Measurements from ENCODE around the gene QPRT.
"Not testable (repeated sequence)": the region's sequence is repeated elsewhere in the genome, so short reads cannot be mapped to it uniquely, and the experiment has no call there.

Gene QPRT

DNA sequence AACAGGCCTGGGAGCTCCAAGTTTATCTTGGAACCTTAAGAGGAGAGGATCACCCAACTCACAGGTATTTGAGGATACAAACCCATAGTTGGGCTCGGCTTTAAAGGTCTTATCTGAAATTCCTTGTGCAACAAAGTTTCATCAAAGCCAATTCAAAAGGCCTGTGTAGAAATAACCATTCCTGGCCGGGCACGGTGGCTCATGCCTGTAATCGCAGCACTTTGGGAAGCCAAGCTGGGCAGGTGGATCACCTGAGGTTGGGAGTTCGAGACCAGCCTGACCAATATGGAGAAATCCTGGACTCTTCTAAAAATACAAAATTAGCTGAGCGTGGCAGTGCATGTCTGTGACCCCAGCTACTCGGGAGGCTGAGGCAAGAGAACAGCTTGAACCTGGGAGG lies 38.1 kb downstream of the QPRT start:
- DNase-seq (ENCODE audit: low read depth in 2 of 2): no peak

DNA sequence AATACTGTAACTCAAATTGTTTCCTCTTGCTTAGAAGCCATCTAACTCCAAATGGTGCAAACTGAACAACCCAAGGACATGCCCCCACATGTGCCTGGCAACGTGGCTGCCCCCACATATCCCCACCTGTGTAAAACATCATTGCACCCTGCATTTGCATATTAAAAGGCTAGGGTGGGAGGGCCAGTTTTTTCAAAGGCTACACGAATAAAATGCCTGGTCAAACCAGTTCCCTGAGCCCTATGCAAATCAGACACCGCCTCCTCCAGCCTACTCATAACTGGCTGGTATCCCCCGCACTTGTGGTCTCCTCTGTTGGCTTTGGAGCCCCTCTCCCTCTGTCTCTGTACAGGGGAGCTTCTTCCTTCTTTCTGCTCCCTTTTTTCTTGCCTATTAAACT lies 40.1 kb downstream of the QPRT start:
- DNase-seq (ENCODE audit: low read depth in 2 of 2): no peak

DNA sequence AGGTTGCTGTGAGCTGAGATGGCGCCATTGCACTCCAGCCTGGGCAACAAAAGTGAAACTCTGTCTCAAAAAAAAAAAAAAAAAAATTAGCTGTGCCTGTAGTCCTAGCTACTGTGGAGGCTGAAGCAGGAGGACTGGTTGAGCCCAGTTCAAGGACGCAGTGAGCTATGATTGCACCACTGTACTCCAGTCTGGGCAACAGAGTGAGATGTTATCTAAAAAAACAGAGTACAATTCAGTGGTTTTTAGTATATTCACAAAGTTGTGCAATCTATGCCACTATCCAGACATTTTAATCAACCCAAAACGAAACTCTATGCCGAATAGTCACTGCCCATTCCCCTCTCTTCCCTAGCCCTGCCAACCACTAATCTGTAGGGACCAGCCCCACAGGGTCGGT lies 41.7 kb downstream of the QPRT start:
- no peak for DNase-seq (ENCODE audit: low read depth in 2 of 2)

DNA sequence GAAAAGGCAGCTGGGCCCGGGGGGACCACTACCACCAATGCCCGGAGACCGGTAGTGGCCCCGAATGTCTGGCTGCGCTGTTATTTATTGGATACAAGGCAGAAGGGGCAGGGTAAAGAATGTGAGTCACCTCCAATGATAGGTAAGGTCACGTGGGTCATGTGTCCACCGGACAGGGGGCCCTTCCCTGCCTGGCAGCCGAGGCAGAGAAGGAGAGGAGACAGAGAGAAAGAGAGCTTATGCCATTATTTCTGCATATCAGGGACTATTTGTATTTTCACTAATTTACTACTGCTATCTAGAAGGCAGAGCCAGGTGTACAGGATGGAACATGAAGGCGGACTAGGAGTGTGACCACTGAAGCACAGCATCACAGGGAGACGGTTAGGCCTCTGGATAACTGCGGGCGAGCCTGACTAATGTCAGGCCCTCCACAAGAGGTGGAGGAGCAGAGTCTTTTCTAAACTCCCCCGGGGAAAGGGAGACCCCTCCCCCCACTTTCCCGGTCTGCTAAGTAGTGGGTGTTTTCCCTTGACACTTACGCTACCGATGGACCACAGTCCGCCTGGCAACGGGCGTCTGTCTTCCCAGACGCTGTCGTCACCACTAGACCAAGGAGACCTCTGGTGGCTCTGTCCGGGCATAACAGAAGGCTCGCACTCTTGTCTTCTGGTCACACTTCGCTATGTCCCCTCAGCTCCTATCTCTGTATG lies 42.3 kb downstream of the QPRT start:
- not testable (repeated sequence) for DNase-seq (ENCODE audit: low read depth in 2 of 2)

- no peak for DNase-seq (ENCODE audit: low read depth in 2 of 2)
These were observed 47.9 kb downstream of the QPRT start for GRCh38 chr16:29726845-29727377.

DNA sequence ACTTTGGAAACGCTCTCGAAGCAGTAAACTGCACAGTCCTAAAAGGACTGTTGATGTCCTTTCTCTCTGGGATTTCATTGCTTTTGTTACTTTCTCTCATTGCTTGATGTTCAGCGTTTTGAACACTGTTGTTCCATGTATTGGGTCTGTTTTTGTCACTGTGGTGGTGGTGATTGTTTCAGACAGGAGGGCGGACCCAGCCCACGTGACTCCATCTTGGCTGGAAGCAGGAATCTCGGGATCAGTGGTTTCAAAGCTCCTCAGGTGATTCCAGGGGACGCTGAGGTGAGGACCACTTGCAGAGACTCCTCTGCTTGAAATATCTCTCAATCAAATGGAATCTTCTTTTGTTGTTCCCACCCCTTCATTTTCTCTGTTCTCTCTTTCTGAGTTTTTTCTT lies 48.5 kb downstream of the QPRT start:
- no peak for DNase-seq (ENCODE audit: low read depth in 2 of 2)

DNA sequence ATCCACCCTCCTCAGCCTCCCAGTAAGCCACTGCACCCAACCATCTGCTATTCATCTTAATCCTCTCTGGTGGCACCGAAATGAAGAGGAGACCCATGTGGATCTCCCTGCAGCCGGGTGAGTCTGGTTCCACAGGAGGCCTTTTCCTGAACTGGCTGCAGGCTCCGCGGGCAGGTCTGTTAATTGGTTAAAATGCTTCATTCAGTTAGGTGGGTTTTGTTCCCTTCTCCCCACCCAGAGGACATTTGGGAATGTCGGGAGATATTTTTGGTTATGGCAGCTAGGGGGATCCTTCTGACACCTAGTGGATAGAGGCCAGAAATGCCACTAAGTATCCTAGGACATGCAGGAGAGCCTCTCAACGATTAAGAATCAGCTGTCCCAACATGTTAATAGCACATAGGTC lies 50.1 kb downstream of the QPRT start:
- no peak for DNase-seq (ENCODE audit: low read depth in 2 of 2)

DNA sequence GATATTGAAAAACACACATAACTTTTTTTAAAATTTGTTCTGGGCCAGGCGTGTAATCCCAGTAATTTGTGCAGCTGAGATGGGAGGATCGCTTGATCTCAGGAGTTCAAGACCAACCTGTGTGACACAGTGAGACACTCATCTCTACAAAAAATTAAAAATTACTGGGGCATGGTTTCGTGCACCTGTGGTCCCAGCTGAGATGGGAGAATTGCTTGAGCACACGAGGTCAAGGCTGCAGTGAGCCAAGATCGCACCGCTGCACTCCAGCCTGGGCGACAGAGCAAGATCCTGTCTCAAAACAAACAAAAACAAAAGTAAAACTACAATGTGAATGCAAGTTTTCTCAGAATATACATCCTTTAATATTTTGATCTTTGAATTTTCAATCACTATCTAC lies 51.7 kb downstream of the QPRT start:
- no peak for DNase-seq (ENCODE audit: low read depth in 2 of 2)

DNA sequence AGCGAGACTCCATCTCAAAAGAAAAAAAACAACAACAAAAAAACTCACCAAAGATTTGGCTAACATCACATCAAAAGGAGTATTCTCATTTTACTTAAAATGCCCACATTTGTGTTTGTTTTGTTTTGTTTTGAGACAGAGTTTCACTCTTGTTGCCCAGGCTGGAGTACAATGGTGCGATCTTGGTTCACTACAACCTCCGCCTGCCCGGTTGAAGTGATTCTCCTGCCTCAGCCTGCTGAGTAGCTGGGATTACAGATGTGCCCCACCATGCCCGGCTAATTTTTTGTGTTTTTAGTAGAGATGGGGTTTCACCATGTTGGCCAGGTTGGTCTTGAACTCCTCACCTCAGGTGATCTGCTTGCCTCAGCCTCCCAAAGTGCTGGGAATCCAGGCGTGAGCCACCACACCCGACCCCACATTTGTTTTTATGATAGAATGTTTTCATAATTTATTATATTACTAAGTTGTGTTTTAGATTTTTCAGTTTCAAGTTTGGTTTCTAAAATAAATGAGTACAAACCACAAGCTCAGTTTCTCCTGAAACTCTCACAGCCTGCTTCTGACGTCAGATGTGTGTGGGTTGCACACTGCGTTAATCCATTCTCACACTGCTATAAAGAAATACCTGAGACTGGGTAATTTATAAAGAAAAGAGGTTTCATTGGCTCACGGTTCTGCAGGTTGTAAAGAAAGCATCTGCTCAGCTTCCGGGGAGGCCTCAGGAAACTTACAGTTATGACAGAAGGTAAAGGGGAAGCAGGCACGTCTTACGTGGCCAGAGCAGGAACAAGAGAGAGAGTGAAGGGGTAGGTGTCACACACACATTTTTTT lies 53.0 kb downstream of the QPRT start:
- DNase-seq (ENCODE audit: low read depth in 2 of 2): peak; percentile 56 to 77

DNA sequence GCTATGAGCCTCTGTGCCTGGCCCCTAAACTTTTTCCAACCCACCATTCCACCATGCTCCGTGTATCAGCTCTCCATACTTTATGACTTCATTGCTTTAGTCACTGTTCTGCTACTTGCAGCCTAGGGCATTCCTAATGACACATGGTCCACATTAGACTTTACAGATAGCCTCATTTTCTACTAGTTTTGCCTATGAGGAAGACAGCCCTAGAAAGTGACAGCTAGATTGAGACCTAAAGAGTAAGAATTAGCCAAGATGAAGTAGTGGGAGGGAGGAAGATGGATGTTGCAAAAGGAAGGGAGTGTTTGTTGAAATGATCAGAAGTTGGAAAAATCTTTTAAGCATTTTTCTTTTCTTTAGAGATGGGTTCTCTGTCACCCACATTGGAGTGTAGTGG lies 55.8 kb downstream of the QPRT start:
- no peak for DNase-seq (ENCODE audit: low read depth in 2 of 2)

- no peak for DNase-seq (ENCODE audit: low read depth in 2 of 2)
These were observed 57.1 kb downstream of the QPRT start for GRCh38 chr16:29736112-29736511.

DNA sequence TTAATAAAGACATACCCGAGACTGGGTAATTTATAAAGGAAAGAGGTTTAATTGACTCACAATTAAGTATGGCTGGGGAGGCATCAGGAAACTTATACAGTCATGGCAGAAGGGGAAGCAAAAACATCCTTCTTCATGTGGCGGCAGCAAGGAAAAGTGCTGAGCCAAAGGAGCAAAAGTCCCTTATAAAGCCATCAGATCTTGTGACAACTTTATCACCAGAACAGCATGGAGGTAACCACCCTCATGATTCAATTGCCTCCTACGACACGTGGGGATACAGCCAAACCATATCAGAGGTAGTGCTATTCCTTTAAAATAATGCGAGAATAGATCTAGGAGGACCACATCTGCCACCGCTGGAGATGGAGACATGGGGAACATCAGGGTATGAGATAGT lies 57.8 kb downstream of the QPRT start:
- DNase-seq (ENCODE audit: low read depth in 2 of 2): no peak

DNA sequence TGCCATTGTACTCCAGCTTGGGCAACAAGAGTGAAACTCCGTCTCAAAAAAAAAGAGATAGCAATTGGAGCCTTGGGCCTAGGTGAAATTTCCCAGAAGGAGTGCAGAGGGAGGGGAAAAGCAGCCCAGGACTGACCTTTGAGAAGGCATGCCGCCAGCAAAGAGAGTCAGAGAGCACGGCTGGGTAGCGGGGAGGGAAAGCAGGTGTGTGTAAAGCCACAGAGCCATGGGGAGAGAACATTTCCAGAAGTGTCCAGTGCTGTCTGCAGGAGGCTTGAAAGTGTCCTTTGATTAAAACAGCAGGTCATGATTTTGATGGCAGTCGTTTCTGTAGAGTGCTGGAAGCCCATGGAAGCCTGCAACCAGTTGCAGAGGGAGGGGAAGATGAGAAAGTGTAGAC lies 58.7 kb downstream of the QPRT start:
- no peak for DNase-seq (ENCODE audit: low read depth in 2 of 2)

DNA sequence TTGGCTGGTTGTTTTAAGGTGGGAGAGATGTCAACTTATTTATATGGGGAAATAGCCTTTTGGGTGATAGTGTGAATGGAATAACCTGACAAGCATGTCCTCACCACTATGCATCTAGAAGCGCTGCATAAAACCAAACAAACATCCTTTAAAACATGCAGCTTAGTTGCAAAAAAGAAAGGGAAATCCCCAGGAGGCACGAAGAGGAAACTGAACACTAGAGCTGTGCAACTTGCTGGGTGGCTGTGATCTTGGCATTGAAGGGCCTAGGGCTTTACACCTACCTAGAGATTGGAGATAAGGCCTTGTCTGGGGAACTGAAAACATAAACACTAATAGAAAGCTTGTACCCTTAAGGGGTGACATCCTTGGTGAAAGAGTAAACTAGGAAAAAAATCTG lies 59.5 kb downstream of the QPRT start:
- no peak for DNase-seq (ENCODE audit: low read depth in 2 of 2)

DNA sequence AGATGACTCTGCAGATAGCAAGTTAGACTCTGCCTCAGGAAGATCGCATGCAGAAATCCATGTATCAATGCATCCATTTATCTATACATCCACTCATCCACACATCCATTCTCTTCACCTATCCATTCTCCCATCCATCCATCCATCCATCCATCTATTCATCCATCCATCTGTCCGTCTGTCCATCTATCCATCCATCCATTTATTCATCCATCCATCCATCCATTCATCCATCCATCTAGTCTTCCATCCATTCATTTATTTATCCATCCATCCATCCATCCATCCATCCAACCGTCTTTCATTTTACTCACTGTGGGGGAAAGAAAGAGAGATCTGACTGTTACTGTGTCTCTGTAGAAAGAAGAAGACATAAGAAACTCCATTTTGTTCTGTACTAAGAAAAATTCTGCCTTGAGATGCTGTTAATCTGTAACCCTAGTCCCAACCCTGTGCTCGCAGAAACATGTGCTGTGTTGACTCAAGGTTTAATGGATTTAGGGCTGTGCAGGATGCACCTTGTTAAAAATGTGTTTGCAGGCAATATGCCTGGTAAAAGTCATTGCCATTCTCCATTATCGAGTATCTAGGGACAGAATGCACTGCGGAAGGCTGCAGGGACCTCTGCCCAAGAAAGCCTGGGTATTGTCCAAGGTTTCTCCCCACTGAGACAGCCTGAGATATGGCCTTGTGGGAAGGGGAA lies 61.1 kb downstream of the QPRT start:
- not testable (repeated sequence) for DNase-seq (ENCODE audit: low read depth in 2 of 2)

GRCh38 chr16:29740630-29741015 lies 61.6 kb downstream of the QPRT start:
- not testable (repeated sequence) for DNase-seq (ENCODE audit: low read depth in 2 of 2)

GRCh38 chr16:29742683-29743275 lies 63.8 kb downstream of the QPRT start:
- DNase-seq (ENCODE audit: low read depth in 2 of 2): no peak

DNA sequence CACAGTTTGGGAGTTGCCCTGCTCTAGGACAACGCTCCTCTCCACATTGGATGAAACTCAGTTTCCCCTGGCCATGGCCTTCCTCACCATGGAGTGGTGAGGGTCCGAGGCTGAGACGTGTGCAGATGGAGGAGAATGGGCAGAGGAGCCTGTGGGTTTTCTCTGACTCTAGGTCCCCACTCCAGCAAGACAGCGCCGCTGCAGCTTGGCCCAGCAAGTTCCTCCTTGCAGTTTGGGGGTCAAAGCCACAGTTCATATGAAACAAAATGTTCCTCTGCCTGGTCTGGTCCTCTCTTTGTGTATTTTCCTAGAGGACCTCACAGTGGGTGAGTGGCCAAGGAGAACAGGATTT lies 64.5 kb downstream of the QPRT start:
- no peak for DNase-seq (ENCODE audit: low read depth in 2 of 2)

GRCh38 chr16:29743827-29744531 lies 65.0 kb downstream of the QPRT start:
- peak in 1 of 2 donors; percentile 29 for DNase-seq (ENCODE audit: low read depth in 2 of 2)

DNA sequence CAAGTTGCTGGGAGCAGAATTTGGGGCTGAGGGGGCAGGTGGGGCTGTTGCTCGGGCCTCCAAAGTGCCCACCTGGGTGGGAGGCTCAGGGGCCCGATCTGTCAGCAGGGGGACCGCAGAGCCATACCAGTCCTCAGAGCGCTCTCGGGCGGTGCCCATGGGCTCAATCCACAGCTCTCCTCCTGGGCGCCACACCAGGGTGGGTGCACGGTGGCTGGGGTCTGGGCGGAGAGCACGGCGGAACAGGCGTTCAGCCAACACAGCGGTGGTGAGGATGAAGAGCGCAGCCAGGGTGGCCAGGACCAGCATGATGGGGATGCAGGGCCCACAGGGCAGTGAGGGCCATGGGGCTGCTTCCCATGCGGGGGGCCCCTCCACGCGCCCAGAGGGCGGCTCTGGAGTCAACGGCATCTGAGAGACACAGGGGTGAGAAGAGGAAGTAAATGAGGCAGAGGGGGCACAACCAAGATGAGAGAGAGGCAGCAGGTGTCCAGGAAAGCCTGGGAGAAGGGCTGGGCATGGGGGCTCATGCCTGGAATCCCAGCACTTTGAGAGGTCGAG lies 65.6 kb downstream of the QPRT start:
- DNase-seq (ENCODE audit: low read depth in 2 of 2): no peak

All from stimulated activated CD8-positive, alpha-beta memory T cell treated with anti-CD3 and anti-CD28 coated beads, Interleukin-2, amount 100 ng/mL, for 48 hours (primary cell).